GM18868 (cell line): Measurements from ENCODE around the gene SPINK13.
A peak's percentile ranks its signal among the peaks of the same experiment; 100 is the strongest.

Source experiments
- ATAC-seq: cut with Tn5 transposase; IDR thresholded peaks from one replicate; pipeline ENCODE4 v1.9.1; 2021; ENCODE audit warnings: mild to moderate bottlenecking, moderate library complexity; ENCODE audit not compliant: unreplicated experiment

SPINK13 gene

DNA sequence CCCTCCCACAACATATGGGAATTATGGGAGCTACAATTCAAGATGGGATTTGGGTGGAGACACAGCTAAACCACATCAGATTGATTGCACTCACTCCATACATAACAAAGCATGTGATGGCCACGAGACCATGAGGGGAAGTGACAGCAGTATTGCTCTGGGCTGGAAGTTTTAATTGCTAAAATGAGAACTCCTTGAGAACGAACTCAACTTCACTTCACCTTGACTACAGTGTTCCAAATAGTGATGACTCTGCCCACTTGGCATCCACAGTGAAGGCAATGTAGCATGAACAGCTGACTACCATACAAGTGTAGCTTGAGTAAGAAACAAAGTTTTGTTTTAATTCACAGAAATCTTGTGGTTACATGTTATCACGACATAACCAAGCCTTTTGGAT, 42.9 kb downstream of the SPINK13 start:
- ATAC-seq, result no peak

DNA sequence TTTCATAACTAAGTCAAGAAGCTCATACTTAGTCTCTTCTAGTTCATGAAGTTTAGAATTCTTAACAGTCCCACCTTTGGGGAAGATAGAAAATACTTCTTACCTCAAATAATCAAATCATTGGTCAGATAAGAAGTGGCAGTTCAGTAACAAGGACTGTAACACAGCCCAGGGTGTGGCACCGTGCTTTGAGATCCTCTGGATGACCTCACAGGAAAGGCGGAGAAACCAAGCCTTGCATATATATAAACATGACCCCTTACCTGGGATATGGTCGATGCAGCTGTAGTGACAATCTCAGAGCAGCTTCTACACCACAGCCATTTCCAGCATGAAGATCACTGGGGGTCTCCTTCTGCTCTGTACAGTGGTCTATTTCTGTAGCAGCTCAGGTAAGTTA, 43.6 kb downstream of the SPINK13 start, which contains the start of gene SPINK7:
Gene SPINK7 (plus strand): TSS at position 271 of the 400 bp plus-strand sequence. CDS start 61 bp downstream, at position 332.
- no peak for ATAC-seq

DNA sequence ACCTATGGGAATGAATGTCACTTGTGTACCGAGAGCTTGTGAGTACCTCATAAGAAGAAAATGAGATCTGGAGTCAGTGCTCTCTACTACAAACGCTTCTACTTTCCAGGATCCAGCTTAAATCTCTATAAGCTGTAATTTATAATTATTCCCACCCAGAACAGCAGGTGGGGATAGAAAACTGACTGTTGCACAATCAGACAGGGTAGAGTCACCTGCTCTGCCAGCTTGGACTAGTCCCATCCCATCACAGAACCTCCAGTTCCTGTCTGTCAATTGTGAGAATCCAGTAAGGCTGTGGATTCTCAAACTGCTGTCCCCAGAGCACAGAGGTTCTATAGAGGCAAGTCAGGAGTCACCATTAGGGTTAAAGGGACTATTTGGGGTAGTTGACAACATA, 45.6 kb downstream of the SPINK13 start:
- no peak for ATAC-seq

DNA sequence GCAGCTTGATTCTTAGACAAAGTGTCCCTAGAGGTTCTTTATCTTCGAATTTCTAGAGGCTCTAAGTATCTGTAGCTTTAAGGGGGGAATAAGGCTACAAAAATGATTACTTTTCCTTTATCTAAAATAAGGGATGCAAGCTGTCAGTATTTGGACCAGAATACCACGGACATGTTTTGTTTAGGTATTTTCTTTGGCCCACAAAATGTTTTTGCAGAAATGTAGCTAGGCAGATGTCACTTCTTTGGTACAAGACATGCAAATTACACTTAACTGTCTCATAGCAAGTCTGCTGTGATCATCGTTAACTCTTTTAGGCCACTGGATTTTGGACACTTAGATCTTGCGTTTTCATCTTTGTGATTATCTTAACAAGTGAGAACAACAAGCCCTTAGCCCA, 46.1 kb downstream of the SPINK13 start:
- no peak for ATAC-seq

DNA sequence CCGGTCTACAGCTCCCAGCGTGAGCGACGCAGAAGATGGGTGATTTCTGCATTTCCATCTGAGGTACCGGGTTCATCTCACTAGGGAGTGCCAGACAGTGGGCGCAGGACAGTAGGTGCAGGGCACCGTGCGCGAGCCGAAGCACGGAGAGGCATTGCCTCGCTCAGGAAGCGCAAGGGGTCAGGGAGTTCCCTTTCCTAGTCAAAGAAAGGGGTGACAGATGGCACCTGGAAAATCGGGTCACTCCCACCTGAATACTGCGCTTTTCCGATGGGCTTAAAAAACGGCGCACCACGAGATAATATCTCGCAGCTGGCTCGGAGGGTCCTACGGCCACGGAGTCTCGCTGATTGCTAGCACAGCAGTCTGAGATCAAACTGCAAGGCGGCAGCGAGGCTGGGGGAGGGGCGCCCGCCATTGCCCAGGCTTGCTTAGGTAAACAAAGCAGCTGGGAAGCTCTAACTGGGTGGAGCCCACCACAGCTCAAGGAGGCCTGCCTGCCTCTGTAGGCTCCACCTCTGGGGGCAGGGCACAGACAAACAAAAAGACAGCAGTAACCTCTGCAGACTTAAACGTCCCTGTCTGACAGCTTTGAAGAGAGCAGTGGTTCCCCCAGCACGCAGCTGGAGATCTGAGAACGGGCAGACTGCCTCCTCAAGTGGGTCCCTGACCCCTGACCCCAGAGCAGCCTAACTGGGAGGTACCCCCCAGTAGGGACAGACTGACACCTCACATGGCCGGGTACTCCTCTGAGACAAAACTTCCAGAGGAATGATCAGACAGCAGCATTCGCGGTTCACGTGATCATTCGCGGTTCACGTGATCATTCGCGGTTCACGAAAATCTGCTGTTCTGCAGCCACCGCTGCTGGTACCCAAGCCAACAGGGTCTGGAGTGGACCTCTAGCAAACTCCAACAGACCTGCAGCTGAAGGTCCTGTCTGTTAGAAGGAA, 51.7 kb downstream of the SPINK13 start:
- ATAC-seq, result peak; percentile 85

DNA sequence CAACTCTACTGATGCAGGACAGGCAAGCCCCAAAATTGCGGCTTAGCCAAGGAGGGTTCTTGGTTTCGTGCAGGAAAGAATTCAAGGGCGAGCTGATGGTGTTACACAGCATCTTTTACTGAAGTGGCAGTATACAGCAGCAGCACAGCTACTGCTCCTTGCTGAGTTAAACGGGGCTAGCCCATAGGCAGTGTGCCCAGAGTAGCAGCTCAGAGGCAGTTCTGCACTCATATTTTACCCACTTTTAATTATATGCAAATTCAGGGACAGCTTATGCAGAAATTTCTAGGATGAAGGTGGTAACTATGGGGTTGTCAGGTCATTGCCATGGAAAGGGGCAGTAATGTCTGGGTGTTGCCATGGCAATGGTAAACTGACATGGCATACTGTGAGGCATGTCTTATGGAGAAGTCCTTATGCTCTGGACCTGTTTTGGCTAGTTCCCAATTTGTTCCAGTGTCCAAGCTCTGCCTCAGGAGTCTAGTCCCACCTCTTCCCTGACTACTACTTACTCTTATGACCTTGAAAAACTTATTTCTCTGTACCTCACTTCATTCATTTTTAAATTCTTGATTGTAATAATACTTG, 64.8 kb downstream of the SPINK13 start:
- no peak for ATAC-seq

DNA sequence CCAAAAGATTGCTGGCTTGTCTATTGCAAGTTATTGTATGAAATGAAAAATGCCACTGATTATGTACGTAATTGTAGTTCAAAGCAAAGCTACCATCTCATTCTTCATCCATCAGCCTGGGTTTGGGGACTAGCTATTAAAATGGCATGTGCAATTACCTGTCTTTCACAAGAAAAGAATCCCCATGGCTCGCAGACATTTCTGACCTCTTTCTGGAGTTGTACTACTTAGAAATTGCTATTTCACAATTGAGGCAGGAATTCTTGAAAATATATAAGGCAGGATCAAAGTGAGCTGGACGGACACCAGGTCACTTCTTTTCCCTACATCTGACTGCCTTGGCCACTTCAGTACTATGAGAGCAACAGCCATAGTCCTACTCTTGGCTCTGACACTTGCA, 66.7 kb downstream of the SPINK13 start, which contains the start of gene SPINK9:
Gene SPINK9 (plus strand): TSS at position 301 of the 400 bp plus-strand sequence. CDS start 55 bp downstream, at position 356.
- no peak for ATAC-seq
